HG02763 (cell line): Measurements from ENCODE around the gene CD2AP.
"Not testable (repeated sequence)": the region's sequence is repeated elsewhere in the genome, so short reads cannot be mapped to it uniquely, and the experiment has no call there.

ENCODE experiments used
- ATAC-seq: cut with Tn5 transposase; IDR thresholded peaks from one replicate; pipeline ENCODE4 v1.9.1; 2021; ENCODE audit warnings: mild to moderate bottlenecking, moderate library complexity; ENCODE audit not compliant: unreplicated experiment

The CD2AP gene, protein sequence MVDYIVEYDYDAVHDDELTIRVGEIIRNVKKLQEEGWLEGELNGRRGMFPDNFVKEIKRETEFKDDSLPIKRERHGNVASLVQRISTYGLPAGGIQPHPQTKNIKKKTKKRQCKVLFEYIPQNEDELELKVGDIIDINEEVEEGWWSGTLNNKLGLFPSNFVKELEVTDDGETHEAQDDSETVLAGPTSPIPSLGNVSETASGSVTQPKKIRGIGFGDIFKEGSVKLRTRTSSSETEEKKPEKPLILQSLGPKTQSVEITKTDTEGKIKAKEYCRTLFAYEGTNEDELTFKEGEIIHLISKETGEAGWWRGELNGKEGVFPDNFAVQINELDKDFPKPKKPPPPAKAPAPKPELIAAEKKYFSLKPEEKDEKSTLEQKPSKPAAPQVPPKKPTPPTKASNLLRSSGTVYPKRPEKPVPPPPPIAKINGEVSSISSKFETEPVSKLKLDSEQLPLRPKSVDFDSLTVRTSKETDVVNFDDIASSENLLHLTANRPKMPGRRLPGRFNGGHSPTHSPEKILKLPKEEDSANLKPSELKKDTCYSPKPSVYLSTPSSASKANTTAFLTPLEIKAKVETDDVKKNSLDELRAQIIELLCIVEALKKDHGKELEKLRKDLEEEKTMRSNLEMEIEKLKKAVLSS

DNA sequence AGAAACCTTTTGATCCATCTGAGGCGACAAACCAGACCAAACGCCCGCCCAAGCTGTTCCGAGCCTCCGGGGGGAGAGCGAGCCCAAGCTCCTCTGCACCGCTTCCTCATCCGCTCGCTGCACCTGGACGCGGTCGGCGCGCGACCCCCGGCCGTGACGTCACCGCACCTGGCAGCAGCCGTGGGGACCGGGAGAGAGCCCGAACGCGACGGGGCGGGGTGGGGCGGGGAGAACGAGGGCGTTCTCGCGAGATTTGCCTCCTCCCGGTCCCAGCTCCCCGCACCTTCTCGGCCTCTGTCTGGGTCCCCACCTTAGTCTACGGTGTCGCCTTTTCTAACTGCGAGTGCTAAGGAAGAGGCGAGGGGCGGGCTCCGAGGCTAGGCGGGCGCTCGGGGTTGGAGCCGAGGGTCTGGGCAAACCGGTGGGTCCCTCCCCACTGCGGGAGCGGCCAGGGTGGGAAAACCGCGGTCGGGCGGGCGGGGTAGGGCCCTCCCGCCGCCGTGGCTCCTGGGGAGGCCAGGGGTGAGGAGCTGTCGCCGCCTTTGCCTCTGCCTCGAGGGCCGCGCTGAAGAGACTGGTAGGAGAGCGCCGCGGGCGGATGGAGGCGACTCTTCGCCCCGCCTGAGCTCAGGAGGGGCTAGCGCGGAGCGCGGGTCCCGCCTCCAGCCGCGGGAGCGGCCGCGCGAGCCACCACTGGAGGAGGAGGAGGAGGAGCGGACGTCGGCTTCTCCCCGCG is at the start of gene CD2AP:
Gene CD2AP, plus strand, starts transcription at position 293 of the 736 bp plus-strand sequence. CDS start 456 bp downstream, outside the sequence.
- ATAC-seq: peak; percentile 81

- ATAC-seq: no peak
Observed at GRCh38 chr6:47428288-47428687, 49.3 kb upstream of the CD2AP start.

DNA sequence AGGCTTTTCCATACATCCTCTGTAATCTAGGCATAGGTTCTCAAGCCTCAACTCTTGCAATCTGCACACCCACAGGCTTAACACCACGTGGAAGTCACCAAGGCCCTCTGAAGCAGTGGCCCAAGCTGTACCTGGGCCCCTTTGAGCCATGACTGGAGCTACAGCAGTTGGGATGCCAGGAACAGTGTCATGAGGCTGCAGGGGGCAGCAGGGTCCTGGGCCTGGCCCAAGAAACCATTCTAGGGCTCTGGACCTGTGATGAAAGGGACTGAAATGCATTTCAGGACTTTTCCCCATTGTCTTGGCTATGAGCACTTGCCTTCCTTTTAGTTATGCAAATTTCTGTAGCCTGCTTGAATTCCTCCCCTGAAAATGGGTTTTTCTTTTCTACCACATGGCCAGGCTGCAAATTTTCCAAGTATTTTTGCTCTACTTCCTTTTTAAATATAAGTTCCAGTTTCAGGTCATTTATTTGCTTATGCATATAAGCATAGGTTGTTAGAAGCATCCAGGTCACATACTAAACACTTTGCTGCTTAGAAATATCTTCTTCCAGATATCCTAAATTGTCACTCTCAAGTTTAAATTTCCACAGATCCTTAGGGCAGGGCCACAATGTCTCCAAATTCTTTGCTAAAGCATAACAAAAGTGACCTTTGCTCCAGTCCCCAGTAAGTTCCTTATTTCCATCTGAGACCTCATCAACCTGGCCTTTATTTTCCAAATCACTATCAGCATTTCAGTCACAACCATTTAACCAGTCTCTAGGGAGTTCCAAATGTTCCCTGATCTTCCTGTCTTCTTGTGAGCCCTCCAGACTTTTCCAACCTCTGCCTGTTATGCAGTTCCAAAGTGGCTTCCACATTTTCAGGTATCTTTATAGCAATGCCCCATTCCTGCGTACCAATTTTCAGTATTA is 48.6 kb upstream of the CD2AP start:
- ATAC-seq: no peak

DNA sequence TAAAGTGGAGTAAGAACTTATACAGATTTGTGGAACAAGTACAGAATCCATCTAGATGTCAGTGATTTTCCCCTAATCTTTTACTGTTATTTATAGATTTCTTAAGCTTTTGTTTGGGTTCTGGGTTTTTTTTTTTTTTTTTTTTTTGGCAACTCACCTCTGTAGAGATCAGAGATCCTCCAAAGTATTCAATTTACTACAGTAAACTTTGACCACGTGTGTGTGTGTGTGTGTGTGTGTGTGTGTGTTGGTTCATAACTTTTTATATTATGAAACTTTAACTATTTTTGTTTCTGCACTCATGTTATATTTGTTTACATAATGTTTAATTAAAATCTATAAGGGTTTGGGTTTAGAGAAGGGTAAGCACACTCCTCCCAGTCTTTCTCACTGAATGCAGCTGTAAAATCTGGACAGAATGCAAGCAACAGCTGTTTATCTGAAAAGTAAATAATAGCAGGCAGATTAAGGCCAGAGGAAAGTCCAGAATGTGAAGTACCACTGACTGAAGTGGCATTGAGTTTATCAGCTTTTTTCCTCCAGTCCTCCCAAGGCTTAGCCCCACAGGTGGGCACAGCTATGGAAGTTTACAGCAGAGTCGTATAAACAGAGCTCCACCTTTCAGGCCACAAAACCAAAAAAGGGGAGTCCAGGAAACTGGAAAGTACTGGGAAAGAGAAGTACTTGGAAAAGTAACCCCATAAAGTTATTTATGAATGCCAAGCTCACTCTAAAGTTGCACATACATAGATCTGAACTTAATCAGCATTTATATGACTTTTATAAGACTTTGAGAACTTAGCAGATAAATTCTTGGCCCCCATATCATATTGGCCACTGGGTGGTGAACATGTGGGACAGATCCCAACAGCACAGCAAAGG is 43.0 kb upstream of the CD2AP start:
- ATAC-seq: no peak

GRCh38 chr6:47435254-47435612 is 42.4 kb upstream of the CD2AP start:
- ATAC-seq: no peak

DNA sequence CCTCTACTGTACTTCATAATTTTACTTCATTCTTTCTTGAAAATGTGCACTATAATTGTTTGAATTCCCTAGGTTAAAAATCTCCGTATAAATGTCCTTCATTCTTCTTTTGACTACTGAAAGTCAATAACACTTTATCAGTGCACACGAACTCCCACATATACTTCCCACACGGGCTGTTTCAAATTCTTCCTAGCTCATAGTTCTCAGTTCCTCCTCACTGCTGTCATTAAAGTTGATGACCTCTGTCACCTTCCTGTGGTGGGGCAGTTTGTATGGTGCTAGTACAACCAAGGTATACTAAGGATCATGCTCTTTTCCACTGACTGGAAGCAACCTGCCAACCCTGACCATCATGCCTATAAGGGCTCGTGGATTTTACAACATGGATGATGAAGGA is 40.0 kb upstream of the CD2AP start:
- peak; percentile 76 for ATAC-seq

DNA sequence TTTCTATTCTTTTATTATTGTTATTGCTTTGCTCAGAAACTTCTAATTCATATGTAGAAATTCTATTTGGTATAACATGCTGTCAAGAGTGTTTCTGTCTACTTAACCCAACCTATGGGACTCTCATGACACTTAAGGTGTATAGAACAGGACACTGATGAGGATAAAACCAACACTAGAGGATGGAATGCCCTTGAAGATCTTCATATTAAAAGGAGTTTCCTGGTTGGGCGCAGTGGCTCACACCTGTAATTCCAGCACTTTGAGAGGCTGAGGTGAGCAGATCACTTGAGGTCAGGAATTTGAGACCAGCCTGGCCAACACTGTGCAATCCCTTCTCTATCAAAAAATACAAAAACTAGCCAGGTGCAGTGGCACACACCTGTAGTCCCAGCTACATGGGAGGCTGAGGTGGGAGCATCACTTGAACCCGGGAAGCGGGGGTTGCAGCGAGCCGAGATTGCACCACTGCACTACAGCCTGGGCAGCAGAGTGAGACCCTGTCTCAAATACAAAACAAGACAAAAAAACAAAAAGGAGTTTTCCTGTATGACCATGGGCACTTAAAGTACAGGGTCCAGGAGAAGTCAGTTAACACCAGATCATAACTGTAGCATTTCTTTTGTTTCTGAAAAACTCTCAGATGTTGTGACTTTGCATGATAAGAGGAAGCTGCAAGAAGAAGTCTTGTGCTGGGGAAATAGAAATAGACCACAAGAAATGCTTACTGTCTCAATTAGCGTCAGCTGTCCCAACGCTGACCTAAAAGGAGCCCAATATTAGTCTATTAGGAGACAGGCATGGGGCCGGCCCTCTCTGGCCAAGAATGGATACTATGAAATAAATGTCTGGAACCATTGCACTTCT is 38.9 kb upstream of the CD2AP start:
- ATAC-seq: peak; percentile 77

- peak; percentile 15 for ATAC-seq
Observed at GRCh38 chr6:47439348-47439668, 38.3 kb upstream of the CD2AP start.

- peak; percentile 57 for ATAC-seq
Observed at GRCh38 chr6:47440719-47441118, 36.9 kb upstream of the CD2AP start.

DNA sequence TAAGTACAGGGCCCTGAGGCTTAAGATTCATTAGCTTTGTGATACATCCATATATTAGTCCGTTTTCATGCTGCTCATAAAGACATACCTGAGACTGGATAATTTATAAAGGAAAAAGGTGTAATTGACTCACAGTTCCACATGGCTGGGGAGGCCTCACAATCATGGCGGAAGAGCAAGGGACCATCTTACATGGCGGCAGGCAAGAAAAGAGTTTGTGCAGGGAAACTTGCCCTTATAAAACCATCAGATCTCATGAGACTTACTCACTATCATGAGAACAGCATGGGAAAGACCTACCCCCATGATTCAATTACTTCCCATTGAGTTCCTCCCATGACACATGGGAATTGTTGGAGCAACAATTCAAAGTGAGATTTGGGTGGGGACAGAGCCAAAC is 32.6 kb upstream of the CD2AP start:
- ATAC-seq: not testable (repeated sequence)

DNA sequence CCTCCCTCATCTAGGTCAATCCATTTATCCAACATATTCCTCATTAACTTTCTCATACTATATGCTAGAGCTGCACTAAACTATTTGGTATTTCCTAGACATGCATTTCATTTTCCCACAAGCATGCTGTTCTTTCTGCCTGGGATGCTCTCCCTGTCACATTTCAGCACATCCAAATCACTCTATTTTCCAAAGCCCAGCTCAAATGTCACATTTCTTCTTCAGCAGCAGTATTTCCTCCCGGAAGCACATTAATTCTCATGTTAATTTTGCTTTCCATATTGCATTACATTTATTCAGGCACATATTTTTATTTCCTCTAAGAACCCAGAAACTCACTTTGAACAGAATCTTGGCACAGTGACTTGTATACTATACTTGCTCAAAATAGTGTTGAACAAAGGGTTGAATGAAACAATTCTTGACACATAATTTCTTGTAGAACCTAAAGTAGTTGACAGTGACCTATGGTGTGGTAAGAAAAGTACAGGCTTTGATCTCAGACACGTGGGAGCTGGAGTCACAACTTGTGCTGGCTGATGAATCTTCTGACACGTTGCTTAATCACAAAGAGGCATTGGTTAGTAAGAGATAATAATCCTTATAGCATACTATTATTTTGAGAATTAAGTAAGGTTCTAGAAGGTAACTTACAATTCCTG is 30.8 kb upstream of the CD2AP start:
- ATAC-seq: no peak

DNA sequence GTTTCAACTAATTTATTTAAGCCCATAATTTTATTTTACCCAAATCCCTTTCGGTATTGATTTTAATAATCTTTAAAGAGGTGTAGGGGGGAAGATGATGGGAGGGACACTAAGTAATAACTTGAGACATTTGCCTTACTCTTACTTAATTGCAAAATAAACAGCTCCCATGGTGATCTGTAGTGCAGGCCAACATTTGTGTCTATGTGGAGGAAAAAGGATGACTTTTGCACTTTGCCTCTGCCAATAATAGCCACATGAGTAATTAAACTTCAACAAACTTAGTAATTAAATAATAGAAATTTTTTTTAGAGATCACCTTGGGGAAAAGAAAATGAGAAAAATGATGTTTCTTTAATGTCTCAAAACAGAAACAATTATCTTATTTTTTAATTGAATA is 29.9 kb upstream of the CD2AP start:
- ATAC-seq: no peak

GRCh38 chr6:47451162-47451561 is 26.4 kb upstream of the CD2AP start:
- no peak for ATAC-seq

DNA sequence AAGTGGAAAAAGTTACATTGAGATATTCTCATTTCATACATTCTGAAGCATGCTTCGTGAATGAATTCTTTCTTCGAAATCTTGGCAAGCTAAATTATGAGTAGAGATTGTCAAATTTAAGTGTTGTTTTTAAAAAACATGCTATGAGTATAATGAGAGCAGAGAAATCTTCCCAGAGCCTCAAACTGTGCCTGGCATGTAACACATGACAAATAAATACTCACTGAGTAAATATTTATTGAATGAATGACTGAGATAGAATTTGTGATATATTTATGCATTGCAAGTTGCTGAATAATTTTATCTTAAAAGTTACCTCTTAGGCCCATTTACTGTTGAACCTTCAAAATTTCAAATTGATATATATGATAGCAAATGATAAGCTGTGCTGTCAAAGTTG is 24.7 kb upstream of the CD2AP start:
- ATAC-seq: no peak

DNA sequence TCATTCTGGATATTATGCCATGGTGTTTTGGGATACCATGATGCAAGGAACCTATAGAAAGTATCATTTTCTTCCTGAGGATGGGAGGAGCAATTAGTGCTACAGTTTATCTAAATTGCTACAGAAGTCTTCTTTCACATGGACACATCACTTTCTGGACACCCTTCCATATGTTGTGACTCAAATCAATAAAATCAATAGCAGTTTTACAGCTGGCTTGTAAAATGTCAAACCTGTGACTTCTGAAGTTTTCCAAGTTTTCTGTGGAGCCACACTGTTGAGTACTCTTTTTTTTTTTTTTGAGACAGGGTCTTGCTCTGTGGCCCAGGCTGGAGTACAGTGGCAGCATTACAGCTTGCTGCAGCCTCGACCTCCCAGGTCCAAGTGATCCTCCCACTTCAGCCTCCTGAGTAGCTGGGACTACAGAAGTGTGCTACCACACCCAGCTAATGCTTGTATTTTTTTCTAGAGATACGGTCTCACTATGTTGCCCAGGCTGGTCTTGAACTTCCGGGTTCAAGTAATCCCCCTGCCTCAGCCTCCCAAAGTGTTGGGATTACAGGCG is 24.1 kb upstream of the CD2AP start:
- ATAC-seq: no peak

- no peak for ATAC-seq
Observed at GRCh38 chr6:47454713-47455396, 22.7 kb upstream of the CD2AP start.

- ATAC-seq: peak; percentile 69
Observed at GRCh38 chr6:47455533-47456209, 21.9 kb upstream of the CD2AP start.
